A673 (cell line): ENCODE results near the gene PRC1. TPM values are rescaled to one million over a fixed set of nuclear protein-coding genes. Genes with fewer than 3 reads are reported as not detected.
"Not testable (repeated sequence)": the region's sequence is repeated elsewhere in the genome, so short reads cannot be mapped to it uniquely, and the experiment has no call there.

Experiments
- BruUV-seq: library from RNA; stranded (reverse); fragments of 400-500 nt; replicated peaks from 2 replicates; lab custom pipeline; 2021; lab: Mats Ljungman, UMichigan
- CTCF ChIA-PET: fragments of 300-600 bp; sonication (Branson Sonifier 250); formaldehyde crosslinking; loops from one replicate; lab custom pipeline; 2022; ENCODE audit warnings: antibody characterized with exemption; lab: Charles Lee
- POLR2A ChIA-PET: fragments of 300-600 bp; sonication (Branson Sonifier 250); formaldehyde crosslinking; loops from one replicate; lab custom pipeline; 2022; ENCODE audit warnings: antibody characterized with exemption; ENCODE audit not compliant: low non-redundant PET; lab: Charles Lee
- DNase-seq: peaks from one replicate; pipeline ENCODE4 v3.0.0-alpha.2; 2015; ENCODE audit warnings: low spot score
- H3K27ac ChIP-seq: fragments of 200-600 bp; sonication (generic); 2 replicates; pipeline ENCODE4 v1.5.1; 2016; ENCODE audit warnings: mixed run types, low read depth, mild to moderate bottlenecking, mixed read lengths, antibody characterized with exemption, low read length; ENCODE audit not compliant: poor library complexity, severe bottlenecking
- H3K27me3 ChIP-seq: fragments of 200-600 bp; sonication (generic); replicated peaks from 2 replicates; pipeline ENCODE4 v1.6.1; 2017; ENCODE audit warnings: mixed run types, low read depth, mild to moderate bottlenecking, mixed read lengths, antibody characterized with exemption, low read length; ENCODE audit not compliant: insufficient read depth, poor library complexity
- H3K36me3 ChIP-seq: fragments of 200-600 bp; sonication (generic); 2 replicates; pipeline ENCODE4 v1.6.1; 2016; ENCODE audit warnings: mixed run types, mild to moderate bottlenecking, mixed read lengths, antibody characterized with exemption, low read length; ENCODE audit not compliant: insufficient read depth, poor library complexity, severe bottlenecking
- H3K4me1 ChIP-seq: fragments of 200-600 bp; sonication (generic); 2 replicates; pipeline ENCODE4 v1.6.1; 2017; ENCODE audit warnings: mixed run types, mild to moderate bottlenecking, mixed read lengths, antibody characterized with exemption, low read length; ENCODE audit not compliant: insufficient read depth, poor library complexity, severe bottlenecking
- H3K4me3 ChIP-seq: fragments of 200-600 bp; sonication (generic); 2 replicates; pipeline ENCODE4 v1.5.1; 2016; ENCODE audit warnings: low read depth, mixed run types, mild to moderate bottlenecking, mixed read lengths, low read length; ENCODE audit not compliant: poor library complexity, severe bottlenecking
- H3K9me3 ChIP-seq: fragments of 200-600 bp; sonication (generic); 2 replicates; pipeline ENCODE4 v1.6.1; 2016; ENCODE audit warnings: mixed run types, low read depth, mild to moderate bottlenecking, mixed read lengths, antibody characterized with exemption, low read length; ENCODE audit not compliant: poor library complexity, severe bottlenecking
- CTCF ChIP-seq: fragments of 300-800, 200-600 bp; sonication (generic); conservative IDR thresholded peaks from 2 replicates; pipeline ENCODE4 v1.5.1; 2017; ENCODE audit warnings: low read depth, mild to moderate bottlenecking, antibody characterized with exemption, low read length, moderate library complexity, mixed read lengths
- EZH2 ChIP-seq: fragments of 200-600 bp; sonication (generic); IDR thresholded peaks from 2 replicates; pipeline ENCODE4 v1.6.1; 2017; ENCODE audit warnings: borderline replicate concordance, low read depth, mild to moderate bottlenecking, mixed read lengths, antibody characterized with exemption, low read length; ENCODE audit not compliant: poor library complexity, severe bottlenecking
- intact Hi-C: fragments of 100-400 bp; cut with micrococcal nuclease; formaldehyde crosslinking; loops from one replicate; pipeline ENCODE4 v1.10.0; 2022; ENCODE audit not compliant: unreplicated experiment
- total RNA-seq: library from RNA; stranded (reverse); gene quantifications from 2 replicates; pipeline ENCODE4 v1.2.3, GENCODE V29; 2021

PRC1 gene
- total RNA-seq, 1 experiment from 2014 or later, result 339 TPM

GRCh38 chr15:91018158-91018557 is 23.8 kb upstream of the PRC1 start:
- H3K27me3 ChIP-seq, result no peaks in the 10 kb centered on the region
- peaks cover 3% of the 10 kb centered on the region for H3K4me1 ChIP-seq
- H3K4me3 ChIP-seq, result no peak overlapping the region
- intact Hi-C loops, result no loop called here
- H3K27ac ChIP-seq, result no peak overlapping the region
- TF ChIP-seq EZH2 (no peak), CTCF (no peak)
- DNase-seq, result no peak
- POLR2A ChIA-PET, result no interaction called here
- no TSS peak for BruUV-seq
- no peaks in the 10 kb centered on the region for H3K9me3 ChIP-seq
- CTCF ChIA-PET, result no interaction called here
- peaks cover under 1% of the 10 kb centered on the region for H3K36me3 ChIP-seq

GRCh38 chr15:91017716-91018115 is 23.4 kb upstream of the PRC1 start:
- peaks cover 4% of the 10 kb centered on the region for H3K36me3 ChIP-seq
- CTCF ChIA-PET, result no interaction called here
- H3K27me3 ChIP-seq, result no peaks in the 10 kb centered on the region
- intact Hi-C loops, result no loop called here
- DNase-seq, result no peak
- no peak overlapping the region for H3K27ac ChIP-seq
- no peaks in the 10 kb centered on the region for H3K9me3 ChIP-seq
- TF ChIP-seq CTCF, result no peak
- TF ChIP-seq EZH2, result no peak
- H3K4me3 ChIP-seq, result no peak overlapping the region
- no peaks in the 10 kb centered on the region for H3K4me1 ChIP-seq
- POLR2A ChIA-PET, result no interaction called here
- BruUV-seq, result no TSS peak

GRCh38 chr15:91013701-91014100 is 19.4 kb upstream of the PRC1 start:
- H3K4me1 ChIP-seq, BruUV-seq, CTCF ChIA-PET, intact Hi-C loops, H3K27me3 ChIP-seq, H3K9me3 ChIP-seq, H3K4me3 ChIP-seq, H3K27ac ChIP-seq, H3K36me3 ChIP-seq, POLR2A ChIA-PET, DNase-seq: not testable (repeated sequence)

GRCh38 chr15:91007266-91007665 is 12.9 kb upstream of the PRC1 start:
- H3K9me3 ChIP-seq, result no peaks in the 10 kb centered on the region
- H3K4me3 ChIP-seq, result no peak overlapping the region
- no peaks in the 10 kb centered on the region for H3K27me3 ChIP-seq
- no peak overlapping the region for H3K27ac ChIP-seq
- no peak for DNase-seq
- no peaks in the 10 kb centered on the region for H3K4me1 ChIP-seq
- ChIA-PET POLR2A (no interaction called here), CTCF (no interaction called here)
- intact Hi-C loops, result no loop called here
- peaks cover 37% of the 10 kb centered on the region for H3K36me3 ChIP-seq
- BruUV-seq, result no TSS peak
- TF ChIP-seq EZH2 (no peak), CTCF (no peak)
